Hypothalamus (tissue), 51 donors: Measurements from ENCODE around the gene ARHGEF2.
A peak's percentile ranks its signal among the peaks of the same experiment; 100 is the strongest.
"Not testable (repeated sequence)": the region's sequence is repeated elsewhere in the genome, so short reads cannot be mapped to it uniquely, and the experiment has no call there.

Experiments used
- DNase-seq, 51 donors: peaks; one replicate each; lab custom pipeline; 2025; lab: John Stamatoyannopoulos, UW

Gene ARHGEF2

GRCh38 chr1:155993595-155993994 is 15.2 kb upstream of the ARHGEF2 start:
- DNase-seq = no peak

DNA sequence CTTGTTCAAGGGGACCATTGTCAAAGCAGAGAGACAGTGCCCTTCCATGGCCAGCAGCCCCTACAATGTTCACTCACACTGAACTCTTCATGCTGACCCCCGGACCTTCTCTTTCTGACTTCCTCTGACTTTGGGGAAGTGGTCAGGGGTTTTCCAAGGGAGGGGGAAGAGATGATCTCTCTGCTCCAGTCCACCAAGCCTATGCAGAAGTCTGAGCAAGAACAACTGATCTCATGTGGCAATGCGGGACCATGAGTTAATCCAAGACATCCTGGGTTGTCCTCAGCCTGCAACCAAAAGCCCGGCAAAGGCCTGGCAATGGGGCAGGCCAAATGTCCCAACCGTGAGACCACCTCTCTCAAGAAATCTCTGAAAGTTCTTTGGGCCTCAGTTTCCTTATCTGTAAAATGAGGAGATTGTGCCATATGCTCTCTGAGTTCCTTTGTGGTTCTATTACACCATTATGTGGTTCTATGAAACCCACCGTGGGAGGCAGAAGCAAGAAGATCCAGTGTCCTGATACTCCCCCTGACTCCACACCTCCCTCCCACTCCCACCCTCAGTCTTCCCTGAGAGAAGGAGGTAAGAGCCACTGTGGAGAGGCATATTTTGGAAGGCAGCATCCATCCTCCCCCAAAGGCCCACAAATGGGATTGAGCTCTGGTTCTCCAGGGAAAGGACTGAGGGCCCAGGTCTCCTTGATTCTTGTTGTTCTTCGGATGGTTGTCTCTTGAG is 11.8 kb upstream of the ARHGEF2 start:
- DNase-seq = peak in 7 of 51 donors; percentile 9 to 49 (median 18)

DNA sequence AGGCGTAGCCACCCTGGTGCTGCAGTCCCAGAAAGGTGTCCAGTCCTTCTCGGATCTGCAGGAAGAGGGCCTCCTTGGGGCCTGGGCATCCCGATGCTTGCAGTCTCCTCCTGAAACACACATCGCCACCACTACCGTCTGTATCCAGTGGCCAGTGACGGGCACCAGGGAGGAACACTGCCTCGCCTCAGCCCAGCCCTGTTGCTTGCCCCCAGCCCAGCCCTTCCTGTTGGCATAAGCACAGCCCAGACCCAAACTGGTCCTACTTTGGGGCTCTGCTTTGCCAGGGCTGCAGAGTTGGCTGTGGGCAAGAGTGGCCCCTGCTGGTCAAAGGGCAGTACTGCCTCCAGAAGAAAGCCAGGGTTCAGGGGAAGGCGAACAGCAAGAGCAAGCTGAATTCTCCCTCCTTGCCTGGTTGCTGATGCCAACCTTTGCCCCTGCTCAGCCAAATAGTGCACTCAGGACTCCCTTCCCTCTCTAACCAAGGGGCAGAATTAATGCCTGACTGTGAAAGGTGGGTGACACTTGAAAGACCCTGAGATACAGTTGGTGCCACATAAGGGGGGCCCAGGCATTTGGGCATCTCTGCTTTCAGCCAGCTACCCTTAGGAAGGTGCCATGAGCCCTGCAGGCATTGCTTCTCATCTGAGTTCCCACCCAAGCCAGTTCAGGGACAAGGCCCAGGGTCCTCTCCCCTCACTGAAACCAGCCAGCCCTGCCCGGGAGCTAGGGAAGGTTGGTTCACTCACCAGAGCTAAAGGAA is 11.1 kb upstream of the ARHGEF2 start:
- DNase-seq = peak in 49 of 51 donors; percentile 26 to 89 (median 64)

DNA sequence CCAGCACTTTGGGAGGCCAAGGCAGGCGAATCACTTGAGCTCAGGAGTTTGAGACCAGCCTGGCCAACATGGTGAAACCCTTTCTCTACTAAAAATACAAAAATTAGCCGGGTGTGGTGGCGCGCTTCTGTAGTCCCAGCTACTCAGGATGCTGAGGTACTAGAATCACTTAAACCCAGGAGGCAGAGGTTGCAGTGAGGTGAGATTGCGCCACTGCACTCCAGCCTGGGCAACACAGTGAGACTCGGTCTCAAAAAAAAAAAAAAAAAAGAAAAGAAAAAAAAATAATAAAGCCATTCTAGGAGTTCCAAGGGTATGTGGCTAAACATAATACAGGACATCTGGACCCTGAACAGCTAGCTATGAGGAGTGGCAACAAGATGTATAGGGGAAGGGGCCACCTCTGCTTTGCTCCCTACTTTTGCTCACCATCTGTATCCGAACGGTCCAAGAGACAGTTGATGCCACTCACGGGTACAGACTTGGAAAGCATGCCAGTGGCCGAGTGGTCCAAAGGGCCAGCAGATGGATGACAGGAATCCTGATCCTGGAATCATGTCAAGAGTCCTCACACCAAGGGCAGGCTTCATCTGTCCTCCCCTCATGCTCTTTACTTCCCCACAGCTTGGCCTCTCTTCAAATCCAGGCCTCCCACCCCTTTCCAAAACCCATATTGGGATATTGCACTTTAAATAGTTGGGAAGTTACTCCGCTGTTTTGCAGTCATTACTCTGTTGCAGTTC is 6.7 kb upstream of the ARHGEF2 start:
- not testable (repeated sequence) for DNase-seq

DNA sequence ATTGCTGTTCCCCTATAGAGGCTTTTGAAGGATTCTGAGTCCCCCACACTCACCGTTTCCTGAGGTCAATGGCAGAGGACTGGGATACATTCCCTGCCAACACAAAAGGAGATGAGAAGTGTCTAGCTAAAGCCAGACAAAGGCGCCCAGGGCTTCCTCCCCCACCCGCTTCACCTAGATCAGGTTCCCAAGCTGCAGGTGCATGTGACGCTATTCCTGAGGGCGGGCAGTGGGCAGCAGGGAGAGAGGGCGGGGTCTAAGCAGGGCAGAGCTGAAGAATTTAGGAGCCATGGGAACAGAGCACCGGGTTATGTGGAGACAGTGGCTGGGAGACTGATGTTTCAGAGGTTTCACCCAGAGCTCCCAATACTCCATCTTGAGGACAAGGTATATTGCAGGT is 6.0 kb upstream of the ARHGEF2 start:
- no peak for DNase-seq

- peak in 1 of 51 donors; percentile 6 for DNase-seq
Measured at GRCh38 chr1:155983191-155984024, 5.1 kb upstream of the ARHGEF2 start.

DNA sequence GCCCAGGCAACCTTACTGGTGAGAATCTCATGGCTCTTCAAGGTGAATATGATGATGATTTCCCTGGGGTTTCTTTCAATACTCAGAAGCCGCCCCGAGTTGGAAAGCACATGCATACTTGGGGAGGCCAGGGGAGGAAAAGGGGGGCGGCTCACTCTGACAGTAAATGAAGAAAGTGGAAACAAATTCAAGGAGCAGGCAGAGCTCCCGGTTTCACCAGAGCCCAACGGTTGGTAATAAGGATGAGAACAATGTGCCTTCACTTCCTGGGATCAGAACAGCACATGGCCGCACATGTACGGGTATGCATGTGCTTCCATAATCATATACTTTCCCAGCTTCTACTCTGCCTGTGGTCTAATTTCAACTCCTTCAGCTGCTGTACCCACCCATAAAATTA is 3.8 kb upstream of the ARHGEF2 start:
- DNase-seq = no peak

- DNase-seq = no peak
Measured at GRCh38 chr1:155981266-155982088, 3.1 kb upstream of the ARHGEF2 start.

DNA sequence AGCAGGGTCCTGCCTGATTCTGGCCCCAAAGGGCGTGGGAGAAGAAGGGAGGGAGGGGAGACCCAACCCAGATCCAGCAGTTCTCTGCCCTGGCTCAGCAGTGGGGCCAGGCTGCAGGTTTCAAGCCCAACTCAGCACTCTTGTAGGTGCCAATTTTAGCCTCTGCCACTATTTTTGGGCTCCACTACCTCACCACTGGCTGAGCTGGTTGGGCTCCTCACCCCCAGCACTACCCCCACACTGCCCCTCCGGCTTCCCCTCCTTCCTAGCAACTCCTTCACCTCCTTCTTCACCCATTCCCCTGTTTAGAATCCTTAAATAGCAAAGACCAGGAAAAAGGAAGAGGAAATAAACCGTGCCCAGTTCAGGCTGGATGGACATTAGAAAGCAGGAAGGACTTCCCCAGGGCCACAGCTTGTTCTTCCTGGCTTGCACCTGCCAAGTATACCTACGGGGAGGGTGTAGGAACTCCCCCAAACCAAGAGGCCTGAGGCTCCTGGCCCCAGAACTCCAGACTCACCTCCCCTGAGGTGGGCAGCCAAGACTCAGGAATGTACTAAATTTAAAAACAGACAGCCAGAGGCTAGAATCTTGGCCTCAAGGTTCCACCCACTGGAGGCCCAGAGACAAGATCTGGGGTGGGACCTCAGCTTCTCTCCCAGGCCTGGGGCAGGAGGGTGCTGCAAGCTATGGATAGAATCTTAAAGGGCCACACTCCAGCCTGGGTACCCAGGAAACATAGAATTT is 1.4 kb upstream of the ARHGEF2 start:
- peak in 1 of 51 donors; percentile 12 for DNase-seq

DNA sequence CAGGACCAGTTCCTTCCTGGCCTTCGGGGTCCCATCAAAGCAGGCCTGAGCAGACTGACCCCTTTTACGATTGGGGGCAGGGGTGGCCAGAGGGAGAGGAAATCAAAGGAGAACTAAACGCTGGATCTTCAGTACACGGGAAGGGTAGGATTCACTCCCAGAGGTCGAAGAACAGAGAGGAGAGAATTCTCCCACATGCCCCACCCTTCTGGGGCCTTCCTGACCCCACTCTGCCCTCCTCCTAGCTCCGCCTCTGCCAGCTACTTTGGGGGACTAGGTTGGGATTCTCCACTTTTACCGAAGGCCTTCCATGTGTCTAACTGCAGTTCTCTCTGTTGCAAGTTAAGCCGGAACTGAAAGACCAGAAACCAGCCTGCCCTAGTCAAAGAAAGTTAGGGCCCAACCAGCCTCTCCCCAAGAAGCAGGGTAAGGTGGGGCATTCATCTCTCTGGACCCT is 654 bp upstream of the ARHGEF2 start:
- DNase-seq = peak in 2 of 51 donors; percentile 18 to 28

GRCh38 chr1:155977690-155978324 is 540 bp downstream of the ARHGEF2 start:
- peak in 26 of 51 donors; percentile 25 to 75 (median 48) for DNase-seq

- peak in 3 of 51 donors; percentile 27 to 75 (median 68) for DNase-seq
Measured at GRCh38 chr1:155976913-155977689, 1.2 kb downstream of the ARHGEF2 start.

DNA sequence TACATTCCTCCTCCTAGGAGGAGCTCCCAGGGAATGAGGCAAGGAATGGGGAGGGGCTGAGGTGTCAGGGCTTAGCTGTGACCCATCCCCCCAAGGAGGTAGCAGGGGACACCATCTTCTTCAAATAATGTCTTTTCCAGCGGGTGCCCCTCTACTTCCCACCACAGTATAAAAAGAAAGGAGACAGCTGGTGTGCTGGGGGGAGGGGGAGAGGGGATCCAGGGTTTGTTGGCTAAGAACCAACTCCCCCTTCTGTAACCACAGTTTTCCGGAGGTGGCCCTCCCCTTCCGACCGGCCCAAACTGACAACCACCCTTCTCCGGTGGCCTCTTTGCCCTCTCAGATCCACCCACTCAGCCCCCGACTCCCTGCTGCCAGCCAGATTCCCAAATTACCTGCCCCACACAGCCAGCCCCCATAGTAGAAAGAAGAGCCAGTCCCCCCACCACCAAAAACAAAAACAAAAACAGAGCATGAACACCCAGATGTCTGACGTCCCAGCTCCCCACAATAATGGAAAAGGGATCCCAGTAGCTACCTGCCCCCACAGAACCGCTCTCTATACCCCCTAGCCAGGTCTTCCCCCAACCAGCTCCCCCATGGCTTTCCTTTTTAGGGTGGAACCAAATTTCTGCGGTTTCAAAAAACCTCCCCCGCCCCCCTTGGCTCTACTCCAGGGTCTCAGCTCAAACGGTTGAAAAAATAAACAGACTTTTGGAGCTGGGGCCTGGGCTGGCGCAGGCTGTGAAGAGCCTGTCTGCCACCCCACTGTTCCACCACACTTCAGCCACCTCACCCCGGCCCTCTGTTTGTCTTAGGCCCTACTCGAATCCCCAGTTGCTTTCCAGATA is 2.1 kb downstream of the ARHGEF2 start:
- peak in 16 of 51 donors; percentile 16 to 75 (median 35) for DNase-seq

GRCh38 chr1:155975375-155976061 is 2.8 kb downstream of the ARHGEF2 start:
- peak in 5 of 51 donors; percentile 26 to 69 (median 45) for DNase-seq
